ENCODE data around the gene SLC30A7. TPM values are rescaled to one million over a fixed set of nuclear protein-coding genes. Genes with fewer than 3 reads are reported as not detected.

The SLC30A7 gene
- total RNA-seq, 1 donor from 2014 or later, result 14.2 TPM

GRCh38 chr1:100891380-100891779 lies 4.5 kb upstream of the SLC30A7 start:
- no peaks in the 10 kb centered on the region for H3K27me3 ChIP-seq
- no peaks in the 10 kb centered on the region for H3K9me3 ChIP-seq
- no peak for TF ChIP-seq CTCF (IDR thresholded peaks at IDR 0.05)
- TF ChIP-seq POLR2A (IDR thresholded peaks at IDR 0.05), result no peak
- TF ChIP-seq POLR2AphosphoS5 (IDR thresholded peaks at IDR 0.05; ENCODE audit: insufficient read depth in 1 of 2, low read depth in 1 of 2), result no peak
- DNase-seq (ENCODE audit: extremely low spot score in 2 of 2), result no peak
- H3K36me3 ChIP-seq, result no peaks in the 10 kb centered on the region
- no peak overlapping the region for H3K27ac ChIP-seq
- intact Hi-C loops (cut with DNase I), result no loop called here
- H3K4me3 ChIP-seq, result no peak overlapping the region
- H3K4me1 ChIP-seq, result peaks cover 7% of the 10 kb centered on the region

GRCh38 chr1:100892554-100892953 lies 3.3 kb upstream of the SLC30A7 start:
- Histone ChIP-seq H3K9me3 (no peaks in the 10 kb centered on the region), H3K4me1 (peaks cover 18% of the 10 kb centered on the region), H3K27ac (no peak overlapping the region), H3K36me3 (no peaks in the 10 kb centered on the region), H3K27me3 (no peaks in the 10 kb centered on the region), H3K4me3 (no peak overlapping the region)
- DNase-seq (ENCODE audit: extremely low spot score in 2 of 2), result no peak
- intact Hi-C loops (cut with DNase I), result no loop called here
- TF ChIP-seq POLR2A (IDR thresholded peaks at IDR 0.05) (no peak), CTCF (IDR thresholded peaks at IDR 0.05) (no peak), POLR2AphosphoS5 (IDR thresholded peaks at IDR 0.05; ENCODE audit: insufficient read depth in 1 of 2, low read depth in 1 of 2) (no peak)

GRCh38 chr1:100893718-100894117 lies 2.2 kb upstream of the SLC30A7 start:
- H3K4me1 ChIP-seq, result peaks cover 27% of the 10 kb centered on the region
- intact Hi-C loops (cut with DNase I), result no loop called here
- peak overlapping the region in 1 of 2 donors; percentile 90 for H3K4me3 ChIP-seq
- no peaks in the 10 kb centered on the region for H3K9me3 ChIP-seq
- no peak for DNase-seq (ENCODE audit: extremely low spot score in 2 of 2)
- H3K27me3 ChIP-seq, result no peaks in the 10 kb centered on the region
- TF ChIP-seq POLR2AphosphoS5 (IDR thresholded peaks at IDR 0.05; ENCODE audit: insufficient read depth in 1 of 2, low read depth in 1 of 2), result no peak
- no peak for TF ChIP-seq POLR2A (IDR thresholded peaks at IDR 0.05)
- H3K27ac ChIP-seq, result no peak overlapping the region
- no peaks in the 10 kb centered on the region for H3K36me3 ChIP-seq

GRCh38 chr1:100894603-100895539 lies 1.0 kb upstream of the SLC30A7 start, which contains the start of gene EXTL2:
TSS of gene EXTL2 (minus strand) at chr1:100894842. CDS start at chr1:100888757, 6,085 bp downstream.
- H3K4me3 ChIP-seq, result peak within 1 kb of the TSS; percentile 86 to 90
- no peak for TF ChIP-seq POLR2A (IDR thresholded peaks at IDR 0.05)
- peak; percentile 57 to 76 for TF ChIP-seq POLR2AphosphoS5 (IDR thresholded peaks at IDR 0.05; ENCODE audit: insufficient read depth in 1 of 2, low read depth in 1 of 2)
- TF ChIP-seq CTCF (IDR thresholded peaks at IDR 0.05), result no peak
- H3K27ac ChIP-seq, result peak within 1 kb of the TSS; percentile 93
- peaks cover 0 to 8% of the 10 kb centered on the region in 2 donors for H3K36me3 ChIP-seq
- DNase-seq (ENCODE audit: extremely low spot score in 2 of 2), result peak in 1 of 2 donors; percentile 91
- H3K4me1 ChIP-seq, result peaks cover 27% of the 10 kb centered on the region
- no peaks in the 10 kb centered on the region for H3K9me3 ChIP-seq
- H3K27me3 ChIP-seq, result no peaks in the 10 kb centered on the region
- intact Hi-C loops (cut with DNase I), result no loop called here

- TF ChIP-seq POLR2A (IDR thresholded peaks at IDR 0.05) (no peak), POLR2AphosphoS5 (IDR thresholded peaks at IDR 0.05; ENCODE audit: insufficient read depth in 1 of 2, low read depth in 1 of 2) (no peak), CTCF (IDR thresholded peaks at IDR 0.05) (no peak)
- H3K9me3 ChIP-seq, result no peaks in the 10 kb centered on the region
- no peaks in the 10 kb centered on the region for H3K27me3 ChIP-seq
- H3K27ac ChIP-seq, result peak overlapping the region; percentile 93
- no peak for DNase-seq (ENCODE audit: extremely low spot score in 2 of 2)
- peaks cover 27% of the 10 kb centered on the region for H3K4me1 ChIP-seq
- peak overlapping the region; percentile 86 to 90 for H3K4me3 ChIP-seq
- peaks cover 0 to 16% of the 10 kb centered on the region in 2 donors for H3K36me3 ChIP-seq
- intact Hi-C loops (cut with DNase I), result no loop called here
Observed at GRCh38 chr1:100896481-100896982, 642 bp downstream of the SLC30A7 start.
